T-cell (primary cell): Measurements from ENCODE around the gene OVAAL. TPM values are rescaled to one million over a fixed set of nuclear protein-coding genes. Genes with fewer than 3 reads are reported as not detected.

Experiments used
- ATAC-seq, 4 experiments: fragments of 200-7000 bp in 3 of 4; fragments of 150-1000 bp in 1 of 4; cut with Tn5 transposase; replicated peaks in 1 of 4; 1 replicate in 3 of 4; 2 replicates in 1 of 4; pipeline ENCODE4 v1.10.0; 2021; ENCODE audit warnings: moderate library complexity in 3 of 4, mild to moderate bottlenecking in 2 of 4, moderate number of reproducible peaks in 1 of 4
- CTCF ChIA-PET, 2 donors: fragments of 300-600 bp; sonication (Branson Sonifier 250); formaldehyde crosslinking; loops; one replicate each; lab custom pipeline; 2022; ENCODE audit warnings: antibody characterized with exemption in 2 of 2; lab: Charles Lee
- POLR2A ChIA-PET, 2 donors: fragments of 300-600 bp; sonication (Branson Sonifier 250); formaldehyde crosslinking; loops; one replicate each; lab custom pipeline; 2022; ENCODE audit warnings: antibody characterized with exemption in 2 of 2; lab: Charles Lee
- DNase-seq, 35 experiments: peaks; one replicate each; pipeline versions ENCODE4 v3.0.0 to v3.0.0-alpha.2; 2013 to 2023
- H3K27ac ChIP-seq: one replicate; pipeline ENCODE4 v1.5.1; 2013; ENCODE audit warnings: low read length
- H3K27me3 ChIP-seq, 2 experiments: replicated peaks in 1 of 2; 1 replicate in 1 of 2; 2 replicates in 1 of 2; pipeline versions ENCODE4 v1.6.1 to v1.7.0; 2013; ENCODE audit warnings: low read length in 1 of 2, mixed read lengths in 1 of 2; ENCODE audit not compliant: control insufficient read depth in 2 of 2, insufficient read depth in 2 of 2; ENCODE audit errors: extremely low read depth in 1 of 2
- H3K36me3 ChIP-seq, 2 donors: 1 replicate in 1 of 2; 2 replicates in 1 of 2; pipeline versions ENCODE4 v1.6.1 to v1.7.0; 2013; ENCODE audit warnings: low read length in 1 of 2; ENCODE audit not compliant: control insufficient read depth in 2 of 2, insufficient read depth in 1 of 2; ENCODE audit errors: extremely low read depth in 1 of 2
- H3K4me1 ChIP-seq, 2 experiments: 1 replicate in 1 of 2; 2 replicates in 1 of 2; pipeline versions ENCODE4 v1.6.1 to v1.7.0; 2013; ENCODE audit warnings: low read length in 2 of 2, mixed read lengths in 1 of 2; ENCODE audit not compliant: insufficient read depth in 2 of 2, control insufficient read depth in 1 of 2; ENCODE audit errors: extremely low read depth in 1 of 2
- H3K4me3 ChIP-seq, 2 donors: 1 replicate in 1 of 2; 2 replicates in 1 of 2; pipeline versions ENCODE4 v1.5.1 to v1.7.0; 2013; ENCODE audit warnings: mild to moderate bottlenecking in 2 of 2, low read length in 1 of 2, moderate library complexity in 1 of 2; ENCODE audit not compliant: control insufficient read depth in 1 of 2; ENCODE audit errors: extremely low read depth in 1 of 2
- H3K9me3 ChIP-seq: 2 replicates; pipeline ENCODE4 v1.7.0; 2013
- H3K27ac Mint-ChIP-seq, 2 donors: one replicate each; pipeline ENCODE4 v1.8.0; 2020 to 2021; ENCODE audit warnings: mild to moderate bottlenecking in 2 of 2, mixed read lengths in 2 of 2
- H3K27me3 Mint-ChIP-seq, 2 donors: one replicate each; pipeline ENCODE4 v1.8.0; 2021 to 2022; ENCODE audit warnings: mixed read lengths in 2 of 2
- H3K36me3 Mint-ChIP-seq: one replicate; pipeline ENCODE4 v1.8.0; 2021; ENCODE audit warnings: mixed read lengths
- H3K4me1 Mint-ChIP-seq, 3 donors: one replicate each; pipeline ENCODE4 v1.8.0; 2020 to 2022; ENCODE audit warnings: mixed read lengths in 3 of 3, mild to moderate bottlenecking in 1 of 3
- H3K4me3 Mint-ChIP-seq, 3 donors: one replicate each; pipeline ENCODE4 v1.8.0; 2020 to 2022; ENCODE audit warnings: mild to moderate bottlenecking in 3 of 3, mixed read lengths in 3 of 3, moderate library complexity in 3 of 3
- H3K9me3 Mint-ChIP-seq, 3 donors: one replicate each; pipeline ENCODE4 v1.8.0; 2020 to 2022; ENCODE audit warnings: mixed read lengths in 3 of 3
- WGBS: methylation state at CpG from one replicate; pipeline ENCODE4 v1.1.5; 2013; ENCODE audit warnings: missing lambda C conversion rate; ENCODE audit not compliant: insufficient coverage; 5-methylcytosine and 5-hydroxymethylcytosine counted together
- total RNA-seq, 35 experiments: library from RNA in 6 of 35; stranded (reverse) in 6 of 35; fragments of 120-200 nt in 1 of 35; gene quantifications; one replicate each; pipeline versions ENCODE4 v1.2.1 to v1.2.4 and lab custom pipeline; 2013 to 2026

The OVAAL gene
- total RNA-seq, 5 donors from 2014 or later (not counting 1 experiment from before 2014, with no cell fraction given), result not detected

- no peaks in the 10 kb centered on the region for H3K9me3 ChIP-seq
- no peak overlapping the region for H3K27ac Mint-ChIP-seq
- no peaks in the 10 kb centered on the region for H3K36me3 Mint-ChIP-seq
- ATAC-seq (no peak), DNase-seq (no peak)
- WGBS, result 100% methylated on average over 1 of the region's 1 CpG
- no peaks in the 10 kb centered on the region for H3K36me3 ChIP-seq
- H3K4me3 Mint-ChIP-seq, result no peak overlapping the region
- H3K4me1 ChIP-seq, result no peaks in the 10 kb centered on the region
- H3K27ac ChIP-seq, result no peak overlapping the region
- H3K9me3 Mint-ChIP-seq, result no peaks in the 10 kb centered on the region
- peaks cover 0 to 6% of the 10 kb centered on the region in 2 donors for H3K27me3 Mint-ChIP-seq
- ChIA-PET POLR2A (no interaction called here), CTCF (no interaction called here)
- peaks cover 5 to 14% (median 9%) of the 10 kb centered on the region in 3 donors for H3K4me1 Mint-ChIP-seq
- H3K4me3 ChIP-seq, result no peak overlapping the region
- H3K27me3 ChIP-seq, result no peaks in the 10 kb centered on the region
Measured at GRCh38 chr1:180581635-180582039, 22.9 kb downstream of the OVAAL start.

GRCh38 chr1:180584869-180585268 is 26.1 kb downstream of the OVAAL start:
- Mint-ChIP-seq H3K36me3 (no peaks in the 10 kb centered on the region), H3K27ac (peak overlapping the region in 1 of 2 donors; percentile 70), H3K27me3 (peaks cover 0 to 6% of the 10 kb centered on the region in 2 donors), H3K4me3 (no peak overlapping the region), H3K9me3 (peaks cover 0 to 5% (median 0%) of the 10 kb centered on the region in 3 donors), H3K4me1 (peaks cover 5 to 14% (median 9%) of the 10 kb centered on the region in 3 donors)
- ATAC-seq, result no peak
- ChIA-PET POLR2A (no interaction called here), CTCF (interaction anchor here (0.6 to 0.7 kb wide), 2 partner anchors 35 to 276 kb away, joined by 3 read pairs; no protein-coding TSS in a partner anchor)
- no peaks in the 10 kb centered on the region for H3K36me3 ChIP-seq
- H3K27me3 ChIP-seq, result no peaks in the 10 kb centered on the region
- H3K9me3 ChIP-seq, result no peaks in the 10 kb centered on the region
- DNase-seq, result no peak
- no peaks in the 10 kb centered on the region for H3K4me1 ChIP-seq
- WGBS, result 97% methylated on average over 5 of the region's 8 CpGs
- H3K4me3 ChIP-seq, result no peak overlapping the region
- H3K27ac ChIP-seq, result no peak overlapping the region

GRCh38 chr1:180585994-180586359 is 27.2 kb downstream of the OVAAL start:
- Mint-ChIP-seq H3K4me3 (no peak overlapping the region), H3K27me3 (peaks cover 0 to 6% of the 10 kb centered on the region in 2 donors), H3K27ac (no peak overlapping the region), H3K9me3 (peaks cover 0 to 5% (median 0%) of the 10 kb centered on the region in 3 donors), H3K36me3 (no peaks in the 10 kb centered on the region), H3K4me1 (peaks cover 5 to 14% (median 9%) of the 10 kb centered on the region in 3 donors)
- DNase-seq (no peak), ATAC-seq (no peak)
- Histone ChIP-seq H3K9me3 (no peaks in the 10 kb centered on the region), H3K4me3 (no peak overlapping the region), H3K27ac (no peak overlapping the region), H3K4me1 (no peaks in the 10 kb centered on the region), H3K36me3 (no peaks in the 10 kb centered on the region), H3K27me3 (no peaks in the 10 kb centered on the region)
- ChIA-PET CTCF (interaction anchor here in 1 of 2 donors (0.5 to 1.3 kb wide), 2 partner anchors 45 to 278 kb away, joined by 3 to 4 read pairs; no protein-coding TSS in a partner anchor), POLR2A (no interaction called here)
- 100% methylated on average over 2 of the region's 4 CpGs for WGBS

- peaks cover 5 to 14% (median 9%) of the 10 kb centered on the region in 3 donors for H3K4me1 Mint-ChIP-seq
- H3K4me3 ChIP-seq, result no peak overlapping the region
- H3K4me3 Mint-ChIP-seq, result no peak overlapping the region
- no peaks in the 10 kb centered on the region for H3K27me3 ChIP-seq
- no peaks in the 10 kb centered on the region for H3K4me1 ChIP-seq
- H3K27ac Mint-ChIP-seq, result no peak overlapping the region
- no peaks in the 10 kb centered on the region for H3K36me3 ChIP-seq
- peaks cover 0 to 5% (median 0%) of the 10 kb centered on the region in 3 donors for H3K9me3 Mint-ChIP-seq
- no peak overlapping the region for H3K27ac ChIP-seq
- peaks cover 0 to 6% of the 10 kb centered on the region in 2 donors for H3K27me3 Mint-ChIP-seq
- no peak for DNase-seq
- POLR2A ChIA-PET, result no interaction called here
- 33% methylated on average over 1 of the region's 1 CpG for WGBS
- H3K9me3 ChIP-seq, result no peaks in the 10 kb centered on the region
- no peak for ATAC-seq
- CTCF ChIA-PET, result interaction anchor here in 1 of 2 donors (1.3 kb wide), 1 partner anchor 277 kb away, joined by 4 read pairs; no protein-coding TSS in a partner anchor
- no peaks in the 10 kb centered on the region for H3K36me3 Mint-ChIP-seq
Measured at GRCh38 chr1:180586671-180587155, 27.9 kb downstream of the OVAAL start.

- Mint-ChIP-seq H3K9me3 (peaks cover 0 to 5% (median 0%) of the 10 kb centered on the region in 3 donors), H3K4me3 (no peak overlapping the region), H3K4me1 (peaks cover 5 to 14% (median 9%) of the 10 kb centered on the region in 3 donors), H3K27ac (no peak overlapping the region), H3K36me3 (no peaks in the 10 kb centered on the region), H3K27me3 (peaks cover 0 to 6% of the 10 kb centered on the region in 2 donors)
- H3K4me1 ChIP-seq, result no peaks in the 10 kb centered on the region
- no peak for ATAC-seq
- no peaks in the 10 kb centered on the region for H3K36me3 ChIP-seq
- ChIA-PET POLR2A (no interaction called here), CTCF (no interaction called here)
- no peak overlapping the region for H3K4me3 ChIP-seq
- DNase-seq, result no peak
- no peaks in the 10 kb centered on the region for H3K9me3 ChIP-seq
- H3K27ac ChIP-seq, result no peak overlapping the region
- H3K27me3 ChIP-seq, result no peaks in the 10 kb centered on the region
- no CpG with 5 or more reads among the region's 2 CpGs for WGBS
Measured at GRCh38 chr1:180588121-180588520, 29.4 kb downstream of the OVAAL start.

- no peak for DNase-seq
- WGBS, result 82% methylated on average over 1 of the region's 2 CpGs
Measured at GRCh38 chr1:180590889-180591288, 32.1 kb downstream of the OVAAL start.

More at GRCh38 chr1:180590889-180591288, 32.1 kb downstream of the OVAAL start:
- ChIA-PET CTCF (no interaction called here), POLR2A (interaction anchor here in 1 of 2 donors (0.6 kb wide), 1 partner anchor 233 kb away, joined by 3 read pairs; no protein-coding TSS in a partner anchor)
- Mint-ChIP-seq H3K9me3 (peaks cover 0 to 5% (median 0%) of the 10 kb centered on the region in 3 donors), H3K27me3 (peaks cover 2 to 3% of the 10 kb centered on the region in 2 donors), H3K27ac (no peak overlapping the region), H3K4me1 (peaks cover 0 to 4% (median 0%) of the 10 kb centered on the region in 3 donors), H3K36me3 (no peaks in the 10 kb centered on the region), H3K4me3 (no peak overlapping the region)
- ATAC-seq, result no peak
- Histone ChIP-seq H3K4me3 (no peak overlapping the region), H3K4me1 (no peaks in the 10 kb centered on the region), H3K27me3 (no peaks in the 10 kb centered on the region), H3K9me3 (no peaks in the 10 kb centered on the region), H3K36me3 (no peaks in the 10 kb centered on the region), H3K27ac (no peak overlapping the region)
